ENCODE measurements around the gene SALL4.
"Not testable (repeated sequence)": the region's sequence is repeated elsewhere in the genome, so short reads cannot be mapped to it uniquely, and the experiment has no call there.

SALL4 gene

DNA sequence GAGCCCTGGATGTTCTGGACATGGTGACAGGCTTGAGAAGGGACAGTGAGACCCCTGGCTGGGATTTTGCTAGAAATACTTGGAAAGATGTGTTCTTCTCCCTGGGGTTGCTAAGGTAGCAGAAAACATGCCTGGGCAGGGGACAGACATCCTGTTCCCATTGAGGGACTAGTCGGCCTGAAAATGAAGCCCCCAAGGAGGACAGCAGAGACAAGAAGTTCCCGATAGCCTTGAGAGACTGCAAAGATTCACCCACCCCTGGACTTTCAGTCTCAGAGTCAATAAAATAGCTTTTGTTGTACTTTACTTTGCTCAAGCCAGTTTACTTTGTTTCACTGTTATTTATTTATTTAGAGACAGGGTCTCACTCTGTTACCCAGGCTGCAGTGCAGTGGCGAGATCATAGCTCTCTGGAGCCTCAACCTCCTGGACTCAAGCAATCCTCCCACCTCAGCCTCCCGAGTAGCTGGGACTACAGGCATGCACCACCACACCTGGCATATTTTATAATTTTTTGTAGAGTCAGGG is 62.5 kb downstream of the SALL4 start:
- H3K9ac ChIP-seq (ENCODE audit: insufficient read length, low read depth): no peak overlapping the region
- TF ChIP-seq YY1 (IDR thresholded peaks at IDR 0.05; ENCODE audit: insufficient read depth, insufficient read length) (no peak), ZNF274 (IDR thresholded peaks at IDR 0.05; ENCODE audit: low read depth, low read length) (no peak), SUZ12 (IDR thresholded peaks at IDR 0.05; ENCODE audit: extremely low read depth, insufficient read depth, insufficient read length) (no peak)
- H3K4me3 ChIP-seq (ENCODE audit: insufficient read length, low read depth): no peak overlapping the region
- no peaks in the 10 kb centered on the region for H3K9me3 ChIP-seq (ENCODE audit: insufficient read depth, low read length)
- peaks cover 11% of the 10 kb centered on the region for H3K4me1 ChIP-seq (ENCODE audit: insufficient read depth, insufficient read length)
- H3K27me3 ChIP-seq (ENCODE audit: insufficient read depth, insufficient read length): no peaks in the 10 kb centered on the region
- no peaks in the 10 kb centered on the region for H3K36me3 ChIP-seq (ENCODE audit: insufficient read depth, insufficient read length, low read length)
- no peak for DNase-seq (ENCODE audit: low read depth, low spot score)

DNA sequence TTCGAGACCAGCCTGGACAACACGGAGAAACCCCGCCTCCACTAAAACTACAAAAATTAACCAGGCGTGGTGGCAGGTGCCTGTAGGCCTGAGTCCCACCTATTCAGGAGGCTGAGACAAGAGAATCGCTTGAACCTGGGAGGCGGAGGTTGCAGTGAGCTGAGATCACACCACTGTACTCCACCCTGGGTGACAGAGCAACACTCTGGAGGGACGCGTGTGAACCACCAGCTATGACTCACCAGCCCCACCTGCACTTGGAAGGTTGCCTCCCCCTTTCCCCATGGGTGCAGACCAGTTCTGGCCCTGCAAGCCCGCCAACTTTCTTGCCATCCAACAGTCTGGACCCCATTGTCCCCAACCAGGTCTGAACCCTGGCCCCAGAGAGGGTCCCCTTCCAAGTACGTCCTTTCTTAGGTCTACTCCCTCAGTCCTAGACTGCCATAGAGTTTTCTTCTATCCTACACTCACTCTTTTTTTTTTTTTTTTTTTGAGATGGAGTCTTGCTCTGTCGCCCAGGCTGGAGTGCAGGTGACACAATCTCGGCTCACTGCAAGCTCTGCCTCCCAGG is 63.4 kb downstream of the SALL4 start:
- H3K36me3 ChIP-seq (ENCODE audit: insufficient read depth, insufficient read length, low read length): no peaks in the 10 kb centered on the region
- DNase-seq (ENCODE audit: low read depth, low spot score): no peak
- H3K9ac ChIP-seq (ENCODE audit: insufficient read length, low read depth): no peak overlapping the region
- H3K27me3 ChIP-seq (ENCODE audit: insufficient read depth, insufficient read length): no peaks in the 10 kb centered on the region
- no peak overlapping the region for H3K4me3 ChIP-seq (ENCODE audit: insufficient read length, low read depth)
- TF ChIP-seq ZNF274 (IDR thresholded peaks at IDR 0.05; ENCODE audit: low read depth, low read length) (no peak), YY1 (IDR thresholded peaks at IDR 0.05; ENCODE audit: insufficient read depth, insufficient read length) (no peak), SUZ12 (IDR thresholded peaks at IDR 0.05; ENCODE audit: extremely low read depth, insufficient read depth, insufficient read length) (no peak)
- peaks cover 11% of the 10 kb centered on the region for H3K4me1 ChIP-seq (ENCODE audit: insufficient read depth, insufficient read length)
- H3K9me3 ChIP-seq (ENCODE audit: insufficient read depth, low read length): no peaks in the 10 kb centered on the region

DNA sequence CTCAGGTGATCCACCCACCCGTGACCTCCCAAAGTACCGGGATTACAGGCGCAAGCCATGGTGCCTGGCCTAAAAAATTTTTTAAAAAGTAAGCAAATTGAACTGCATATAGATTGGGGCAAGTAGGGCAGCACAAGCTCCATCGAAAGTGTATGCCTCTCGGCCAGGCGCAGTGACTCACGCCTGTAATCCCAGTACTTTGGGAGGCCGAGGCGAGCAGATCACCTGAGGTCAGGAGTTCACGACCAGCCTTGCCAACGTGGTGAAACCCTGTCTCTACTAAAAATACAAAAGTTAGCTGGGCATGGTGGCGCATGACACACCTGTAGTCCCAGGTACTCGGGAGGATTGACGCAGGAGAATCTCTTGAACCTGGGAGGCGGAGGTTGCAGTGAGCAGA is 64.1 kb downstream of the SALL4 start:
- not testable (repeated sequence) for H3K4me3 ChIP-seq (ENCODE audit: insufficient read length, low read depth); DNase-seq (ENCODE audit: low read depth, low spot score); H3K9ac ChIP-seq (ENCODE audit: insufficient read length, low read depth); H3K27me3 ChIP-seq (ENCODE audit: insufficient read depth, insufficient read length); H3K9me3 ChIP-seq (ENCODE audit: insufficient read depth, low read length); H3K36me3 ChIP-seq (ENCODE audit: insufficient read depth, insufficient read length, low read length)
- H3K4me1 ChIP-seq (ENCODE audit: insufficient read depth, insufficient read length): peaks cover 11% of the 10 kb centered on the region

DNA sequence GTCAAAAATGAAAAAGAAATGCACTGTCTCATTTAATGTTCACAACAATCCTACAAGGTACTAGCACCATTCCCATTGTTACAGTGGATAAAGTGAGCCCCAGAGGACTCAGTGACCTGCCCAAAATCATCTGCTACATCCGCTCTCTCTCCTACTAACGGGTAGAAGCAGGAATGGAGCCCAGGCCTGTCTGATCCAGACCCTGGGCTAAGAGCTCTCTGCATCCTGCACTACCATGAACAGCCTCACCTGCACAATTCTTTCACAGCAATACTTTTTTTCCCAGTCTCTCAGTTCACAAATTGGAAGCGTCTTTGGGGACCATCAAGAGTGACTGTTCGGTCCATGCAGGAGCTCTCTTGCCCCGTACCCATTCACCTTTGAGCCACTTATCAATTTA is 65.4 kb downstream of the SALL4 start:
- H3K9ac ChIP-seq (ENCODE audit: insufficient read length, low read depth): no peak overlapping the region
- H3K27me3 ChIP-seq (ENCODE audit: insufficient read depth, insufficient read length): no peaks in the 10 kb centered on the region
- peaks cover 6% of the 10 kb centered on the region for H3K4me1 ChIP-seq (ENCODE audit: insufficient read depth, insufficient read length)
- no peaks in the 10 kb centered on the region for H3K9me3 ChIP-seq (ENCODE audit: insufficient read depth, low read length)
- H3K36me3 ChIP-seq (ENCODE audit: insufficient read depth, insufficient read length, low read length): no peaks in the 10 kb centered on the region
- no peak for DNase-seq (ENCODE audit: low read depth, low spot score)
- no peak overlapping the region for H3K4me3 ChIP-seq (ENCODE audit: insufficient read length, low read depth)
- TF ChIP-seq SUZ12 (IDR thresholded peaks at IDR 0.05; ENCODE audit: extremely low read depth, insufficient read depth, insufficient read length) (no peak), ZNF274 (IDR thresholded peaks at IDR 0.05; ENCODE audit: low read depth, low read length) (no peak)

DNA sequence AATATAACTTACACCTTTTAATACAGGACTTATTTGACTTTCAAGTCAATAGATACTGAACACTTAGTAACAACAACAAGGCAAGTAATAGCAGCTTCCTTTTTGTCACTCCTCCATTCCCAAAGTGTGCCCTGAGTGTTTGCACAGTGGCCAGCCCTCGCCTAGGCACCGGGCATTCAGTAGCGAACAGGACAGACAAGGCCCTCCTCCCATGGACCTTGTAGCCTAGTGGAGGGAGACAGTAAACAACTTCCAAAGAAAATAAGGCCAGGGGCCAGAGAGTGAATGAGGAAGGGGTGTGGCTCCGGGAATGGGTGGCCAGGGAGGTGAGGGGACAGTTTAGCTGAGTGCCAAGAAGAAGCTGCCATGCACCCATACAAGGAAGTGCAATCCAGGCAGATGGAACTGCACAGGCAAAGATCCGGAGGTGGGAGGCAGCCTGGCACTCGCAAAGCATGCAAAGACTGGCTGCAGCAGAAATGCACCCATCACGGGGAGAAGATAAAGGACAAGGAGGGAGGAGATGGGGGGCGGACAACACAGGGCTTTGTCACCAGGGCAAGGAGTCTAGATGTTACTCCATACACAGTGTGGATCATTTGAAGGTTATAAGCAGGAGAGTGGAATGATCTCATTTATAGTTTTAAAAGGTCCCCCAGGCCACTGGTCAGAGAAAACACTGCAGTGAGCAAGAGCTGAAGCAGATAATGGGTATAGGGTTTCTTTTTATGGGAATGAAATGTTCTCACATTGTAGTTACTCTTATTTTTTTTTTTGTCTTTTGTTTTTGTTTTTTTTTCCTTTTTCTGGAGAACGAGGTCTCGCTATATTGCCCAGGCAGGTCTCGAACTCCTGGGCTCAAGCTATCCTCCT is 66.4 kb downstream of the SALL4 start:
- no peaks in the 10 kb centered on the region for H3K27me3 ChIP-seq (ENCODE audit: insufficient read depth, insufficient read length)
- no peaks in the 10 kb centered on the region for H3K36me3 ChIP-seq (ENCODE audit: insufficient read depth, insufficient read length, low read length)
- TF ChIP-seq ZNF274 (IDR thresholded peaks at IDR 0.05; ENCODE audit: low read depth, low read length) (no peak), YY1 (IDR thresholded peaks at IDR 0.05; ENCODE audit: insufficient read depth, insufficient read length) (no peak), SUZ12 (IDR thresholded peaks at IDR 0.05; ENCODE audit: extremely low read depth, insufficient read depth, insufficient read length) (no peak)
- no peak overlapping the region for H3K9ac ChIP-seq (ENCODE audit: insufficient read length, low read depth)
- H3K9me3 ChIP-seq (ENCODE audit: insufficient read depth, low read length): no peaks in the 10 kb centered on the region
- no peak overlapping the region for H3K4me3 ChIP-seq (ENCODE audit: insufficient read length, low read depth)
- DNase-seq (ENCODE audit: low read depth, low spot score): no peak
- H3K4me1 ChIP-seq (ENCODE audit: insufficient read depth, insufficient read length): peaks cover 6% of the 10 kb centered on the region

DNA sequence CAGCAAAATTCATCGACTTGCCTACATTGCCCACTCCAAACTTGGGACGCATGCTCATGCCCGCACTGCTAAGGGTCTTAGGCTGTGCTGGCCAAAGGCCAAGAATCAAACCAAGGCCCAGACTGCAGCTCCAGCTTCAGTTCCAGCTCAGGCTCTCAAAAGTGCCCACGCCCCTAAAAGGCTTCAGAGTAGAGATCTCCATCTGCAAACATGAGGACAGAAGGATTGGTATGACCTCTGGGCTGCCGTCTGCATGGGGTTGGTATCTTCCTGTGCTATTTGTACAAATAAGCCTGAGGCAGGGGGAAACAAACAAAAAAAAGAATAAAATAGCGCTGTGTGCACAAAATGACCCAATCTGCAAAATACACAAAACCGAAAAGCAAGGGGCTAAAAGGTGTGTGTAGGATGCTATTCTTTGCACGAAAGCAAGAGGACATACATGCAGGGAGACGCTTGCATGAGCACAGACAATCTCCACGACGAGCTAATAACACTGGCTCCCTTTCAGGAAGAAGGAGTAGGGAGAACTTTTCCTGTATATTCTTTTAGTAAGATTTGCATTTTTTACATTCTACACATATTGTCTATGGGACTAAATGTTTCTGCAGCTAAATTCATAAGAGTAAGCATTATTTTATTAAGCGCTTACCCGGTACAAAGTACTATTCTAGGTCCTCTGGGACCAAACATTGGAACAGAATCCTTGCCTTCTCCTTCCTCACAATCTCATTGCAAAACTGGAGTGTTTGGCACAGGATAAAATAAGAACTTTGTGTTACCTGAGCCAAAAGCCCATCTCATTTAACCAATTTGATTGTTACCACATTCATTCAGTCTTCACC is 67.2 kb downstream of the SALL4 start:
- Histone ChIP-seq H3K9me3 (ENCODE audit: insufficient read depth, low read length) (no peaks in the 10 kb centered on the region), H3K4me1 (ENCODE audit: insufficient read depth, insufficient read length) (peaks cover 6% of the 10 kb centered on the region), H3K4me3 (ENCODE audit: insufficient read length, low read depth) (no peak overlapping the region), H3K9ac (ENCODE audit: insufficient read length, low read depth) (no peak overlapping the region), H3K36me3 (ENCODE audit: insufficient read depth, insufficient read length, low read length) (no peaks in the 10 kb centered on the region), H3K27me3 (ENCODE audit: insufficient read depth, insufficient read length) (no peaks in the 10 kb centered on the region)
- no peak for DNase-seq (ENCODE audit: low read depth, low spot score)
- no peak for TF ChIP-seq ZNF274 (IDR thresholded peaks at IDR 0.05; ENCODE audit: low read depth, low read length)
- TF ChIP-seq YY1 (IDR thresholded peaks at IDR 0.05; ENCODE audit: insufficient read depth, insufficient read length): no peak
- TF ChIP-seq SUZ12 (IDR thresholded peaks at IDR 0.05; ENCODE audit: extremely low read depth, insufficient read depth, insufficient read length): no peak

DNA sequence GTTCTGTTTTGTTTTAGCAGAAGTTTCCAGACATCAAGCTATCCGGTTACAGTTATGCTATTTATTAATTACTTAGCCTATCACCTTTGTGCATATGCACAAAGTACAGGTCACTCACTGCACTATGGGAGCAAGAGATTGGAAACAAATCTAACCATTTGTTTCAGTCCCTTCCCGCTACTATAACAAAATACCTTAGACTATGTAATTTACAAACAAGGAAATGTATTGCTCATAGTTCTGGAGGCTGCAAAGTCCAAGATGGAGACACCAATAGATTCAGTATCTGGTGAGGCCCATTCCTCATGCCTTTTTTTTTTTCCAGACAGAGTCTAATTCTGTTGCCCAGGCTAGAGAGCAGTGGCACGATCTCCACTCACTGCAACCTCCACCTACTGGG is 69.3 kb downstream of the SALL4 start:
- no peak for DNase-seq (ENCODE audit: low read depth, low spot score)
- H3K9ac ChIP-seq (ENCODE audit: insufficient read length, low read depth): no peak overlapping the region
- H3K4me1 ChIP-seq (ENCODE audit: insufficient read depth, insufficient read length): peaks cover 3% of the 10 kb centered on the region
- H3K9me3 ChIP-seq (ENCODE audit: insufficient read depth, low read length): no peaks in the 10 kb centered on the region
- no peaks in the 10 kb centered on the region for H3K27me3 ChIP-seq (ENCODE audit: insufficient read depth, insufficient read length)
- no peak overlapping the region for H3K4me3 ChIP-seq (ENCODE audit: insufficient read length, low read depth)
- no peaks in the 10 kb centered on the region for H3K36me3 ChIP-seq (ENCODE audit: insufficient read depth, insufficient read length, low read length)
- TF ChIP-seq ZNF274 (IDR thresholded peaks at IDR 0.05; ENCODE audit: low read depth, low read length): no peak
- no peak for TF ChIP-seq SUZ12 (IDR thresholded peaks at IDR 0.05; ENCODE audit: extremely low read depth, insufficient read depth, insufficient read length)
- TF ChIP-seq YY1 (IDR thresholded peaks at IDR 0.05; ENCODE audit: insufficient read depth, insufficient read length): no peak

Data from NT2/D1 (cell line).